Measurements from ENCODE around the gene PPP2R3C. TPM values are rescaled to one million over a fixed set of nuclear protein-coding genes. Genes with fewer than 3 reads are reported as not detected.
A peak's percentile ranks its signal among the peaks of the same experiment; 100 is the strongest.

PPP2R3C gene
- total and polyA plus RNA-seq, 2 of the 13 experiments (the other 11 are each of a cell fraction or from before 2014, with no cell fraction given), result 63.4 to 102 TPM

GRCh38 chr14:35046048-35046750, 75.6 kb downstream of the PPP2R3C start, which contains the start of gene FAM177A1 (continued):
- TF ChIP-seq, protein P1, sequence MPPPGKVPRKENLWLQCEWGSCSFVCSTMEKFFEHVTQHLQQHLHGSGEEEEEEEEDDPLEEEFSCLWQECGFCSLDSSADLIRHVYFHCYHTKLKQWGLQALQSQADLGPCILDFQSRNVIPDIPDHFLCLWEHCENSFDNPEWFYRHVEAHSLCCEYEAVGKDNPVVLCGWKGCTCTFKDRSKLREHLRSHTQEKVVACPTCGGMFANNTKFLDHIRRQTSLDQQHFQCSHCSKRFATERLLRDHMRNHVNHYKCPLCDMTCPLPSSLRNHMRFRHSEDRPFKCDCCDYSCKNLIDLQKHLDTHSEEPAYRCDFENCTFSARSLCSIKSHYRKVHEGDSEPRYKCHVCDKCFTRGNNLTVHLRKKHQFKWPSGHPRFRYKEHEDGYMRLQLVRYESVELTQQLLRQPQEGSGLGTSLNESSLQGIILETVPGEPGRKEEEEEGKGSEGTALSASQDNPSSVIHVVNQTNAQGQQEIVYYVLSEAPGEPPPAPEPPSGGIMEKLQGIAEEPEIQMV (CRISPR knock-in tag; IDR thresholded peaks at IDR 0.05; ENCODE audit: low read depth), result peak; percentile 55; the same call in 1 of the 2 replicates
- peak; percentile 66; the same call in 1 of the 2 replicates for TF ChIP-seq TBX3 (IDR thresholded peaks at IDR 0.05; ENCODE audit: borderline replicate concordance)
- TF ChIP-seq, protein P2, sequence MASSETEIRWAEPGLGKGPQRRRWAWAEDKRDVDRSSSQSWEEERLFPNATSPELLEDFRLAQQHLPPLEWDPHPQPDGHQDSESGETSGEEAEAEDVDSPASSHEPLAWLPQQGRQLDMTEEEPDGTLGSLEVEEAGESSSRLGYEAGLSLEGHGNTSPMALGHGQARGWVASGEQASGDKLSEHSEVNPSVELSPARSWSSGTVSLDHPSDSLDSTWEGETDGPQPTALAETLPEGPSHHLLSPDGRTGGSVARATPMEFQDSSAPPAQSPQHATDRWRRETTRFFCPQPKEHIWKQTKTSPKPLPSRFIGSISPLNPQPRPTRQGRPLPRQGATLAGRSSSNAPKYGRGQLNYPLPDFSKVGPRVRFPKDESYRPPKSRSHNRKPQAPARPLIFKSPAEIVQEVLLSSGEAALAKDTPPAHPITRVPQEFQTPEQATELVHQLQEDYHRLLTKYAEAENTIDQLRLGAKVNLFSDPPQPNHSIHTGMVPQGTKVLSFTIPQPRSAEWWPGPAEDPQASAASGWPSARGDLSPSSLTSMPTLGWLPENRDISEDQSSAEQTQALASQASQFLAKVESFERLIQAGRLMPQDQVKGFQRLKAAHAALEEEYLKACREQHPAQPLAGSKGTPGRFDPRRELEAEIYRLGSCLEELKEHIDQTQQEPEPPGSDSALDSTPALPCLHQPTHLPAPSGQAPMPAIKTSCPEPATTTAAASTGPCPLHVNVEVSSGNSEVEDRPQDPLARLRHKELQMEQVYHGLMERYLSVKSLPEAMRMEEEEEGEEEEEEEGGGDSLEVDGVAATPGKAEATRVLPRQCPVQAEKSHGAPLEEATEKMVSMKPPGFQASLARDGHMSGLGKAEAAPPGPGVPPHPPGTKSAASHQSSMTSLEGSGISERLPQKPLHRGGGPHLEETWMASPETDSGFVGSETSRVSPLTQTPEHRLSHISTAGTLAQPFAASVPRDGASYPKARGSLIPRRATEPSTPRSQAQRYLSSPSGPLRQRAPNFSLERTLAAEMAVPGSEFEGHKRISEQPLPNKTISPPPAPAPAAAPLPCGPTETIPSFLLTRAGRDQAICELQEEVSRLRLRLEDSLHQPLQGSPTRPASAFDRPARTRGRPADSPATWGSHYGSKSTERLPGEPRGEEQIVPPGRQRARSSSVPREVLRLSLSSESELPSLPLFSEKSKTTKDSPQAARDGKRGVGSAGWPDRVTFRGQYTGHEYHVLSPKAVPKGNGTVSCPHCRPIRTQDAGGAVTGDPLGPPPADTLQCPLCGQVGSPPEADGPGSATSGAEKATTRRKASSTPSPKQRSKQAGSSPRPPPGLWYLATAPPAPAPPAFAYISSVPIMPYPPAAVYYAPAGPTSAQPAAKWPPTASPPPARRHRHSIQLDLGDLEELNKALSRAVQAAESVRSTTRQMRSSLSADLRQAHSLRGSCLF (CRISPR knock-in tag; IDR thresholded peaks at IDR 0.05; ENCODE audit: borderline replicate concordance), result peak; percentile 60
- TF ChIP-seq ZNF142 (CRISPR knock-in tag; IDR thresholded peaks at IDR 0.05), result peak; percentile 90
- TF ChIP-seq ZNF224 (CRISPR knock-in tag; IDR thresholded peaks at IDR 0.05), result peak; percentile 99
- TF ChIP-seq SMARCE1 (IDR thresholded peaks at IDR 0.05; ENCODE audit: borderline replicate concordance), result no peak
- TF ChIP-seq U2AF1 (optimal IDR thresholded peaks at IDR 0.05; ENCODE audit: low read depth, low read length), result no peak
- TF ChIP-seq TCF7L2 (IDR thresholded peaks at IDR 0.05; ENCODE audit: low read depth, low read length), result no peak
- no peak for TF ChIP-seq JUNB (CRISPR knock-in tag; IDR thresholded peaks at IDR 0.05; ENCODE audit: borderline replicate concordance)
- TF ChIP-seq, protein P3, sequence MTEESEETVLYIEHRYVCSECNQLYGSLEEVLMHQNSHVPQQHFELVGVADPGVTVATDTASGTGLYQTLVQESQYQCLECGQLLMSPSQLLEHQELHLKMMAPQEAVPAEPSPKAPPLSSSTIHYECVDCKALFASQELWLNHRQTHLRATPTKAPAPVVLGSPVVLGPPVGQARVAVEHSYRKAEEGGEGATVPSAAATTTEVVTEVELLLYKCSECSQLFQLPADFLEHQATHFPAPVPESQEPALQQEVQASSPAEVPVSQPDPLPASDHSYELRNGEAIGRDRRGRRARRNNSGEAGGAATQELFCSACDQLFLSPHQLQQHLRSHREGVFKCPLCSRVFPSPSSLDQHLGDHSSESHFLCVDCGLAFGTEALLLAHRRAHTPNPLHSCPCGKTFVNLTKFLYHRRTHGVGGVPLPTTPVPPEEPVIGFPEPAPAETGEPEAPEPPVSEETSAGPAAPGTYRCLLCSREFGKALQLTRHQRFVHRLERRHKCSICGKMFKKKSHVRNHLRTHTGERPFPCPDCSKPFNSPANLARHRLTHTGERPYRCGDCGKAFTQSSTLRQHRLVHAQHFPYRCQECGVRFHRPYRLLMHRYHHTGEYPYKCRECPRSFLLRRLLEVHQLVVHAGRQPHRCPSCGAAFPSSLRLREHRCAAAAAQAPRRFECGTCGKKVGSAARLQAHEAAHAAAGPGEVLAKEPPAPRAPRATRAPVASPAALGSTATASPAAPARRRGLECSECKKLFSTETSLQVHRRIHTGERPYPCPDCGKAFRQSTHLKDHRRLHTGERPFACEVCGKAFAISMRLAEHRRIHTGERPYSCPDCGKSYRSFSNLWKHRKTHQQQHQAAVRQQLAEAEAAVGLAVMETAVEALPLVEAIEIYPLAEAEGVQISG (CRISPR knock-in tag; IDR thresholded peaks at IDR 0.05), result peak; percentile 94
- no peak; the same call in 1 of the 2 replicates for TF ChIP-seq MTA3 (CRISPR knock-in tag; IDR thresholded peaks at IDR 0.05)
